ENCODE results near the gene RAD51AP2.

The RAD51AP2 gene

GRCh38 chr2:17470855-17471641, 47.2 kb downstream of the RAD51AP2 start:
- DNase-seq (ENCODE audit: low read depth), result peak; percentile 81

- DNase-seq (ENCODE audit: low read depth), result no peak
Observed at GRCh38 chr2:17461087-17461475, 57.2 kb downstream of the RAD51AP2 start.

Measured in HS-27A (cell line).